HepG2 (cell line): Measurements from ENCODE around the gene C18orf63. TPM values are rescaled to one million over a fixed set of nuclear protein-coding genes. Genes with fewer than 3 reads are reported as not detected.
A peak's percentile ranks its signal among the peaks of the same experiment; 100 is the strongest.

Source experiments
- ATAC-seq: fragments of 200-7000 bp; cut with Tn5 transposase; 3 replicates; pipeline ENCODE4 v1.9.1; 2020; ENCODE audit warnings: mild to moderate bottlenecking, moderate library complexity
- BruUV-seq: library from RNA; stranded (reverse); fragments of 400-500 nt; replicated peaks from 2 replicates; lab custom pipeline; 2021; lab: Mats Ljungman, UMichigan
- CTCF ChIA-PET: fragments of 300-600 bp; formaldehyde crosslinking; extraction: SDS; loops from one replicate; lab custom pipeline; 2021; ENCODE audit warnings: low total read pairs, inconsistent platforms, low intra/inter-chr PET ratio; lab: Yijun Ruan, JAX
- POLR2A ChIA-PET: fragments of 350-600 bp; sonication (Branson Sonifier 250); formaldehyde crosslinking; loops from one replicate; lab custom pipeline; 2020; ENCODE audit warnings: antibody characterized with exemption, inconsistent platforms; lab: Yijun Ruan, JAX
- DNase-seq: peaks from one replicate; pipeline ENCODE4 v3.0.0-alpha.2; 2015; ENCODE audit warnings: low spot score
- FAIRE-seq: peaks from 3 replicates; lab custom pipeline; 2011; peaks lifted over from hg19 to GRCh38; lab: Jason Lieb, UNC
- H2AFZ ChIP-seq: one replicate; pipeline ENCODE4 v1.6.1; 2011; ENCODE audit warnings: low read length, inconsistent platforms
- H3K27ac ChIP-seq: fragments of 300-600 bp; 3 replicates; pipeline ENCODE4 v1.8.0; 2011; ENCODE audit warnings: mixed run types, mild to moderate bottlenecking, mixed read lengths, low read length, inconsistent platforms; ENCODE audit not compliant: insufficient read depth; ENCODE audit errors: extremely low read length
- H3K27me3 ChIP-seq, 2 experiments: fragments of 200-600 bp in 1 of 2; 2 replicates in 1 of 2; 3 replicates in 1 of 2; pipeline versions ENCODE4 v1.6.0 to v1.8.0; 2011; ENCODE audit warnings: low read length in 2 of 2, mild to moderate bottlenecking in 2 of 2, moderate library complexity in 2 of 2, inconsistent platforms in 1 of 2; ENCODE audit not compliant: insufficient read depth in 2 of 2, control insufficient read depth in 1 of 2
- H3K36me3 ChIP-seq, 2 experiments: fragments of 200-600 bp in 1 of 2; replicated peaks in 1 of 2; 2 replicates in 1 of 2; 3 replicates in 1 of 2; pipeline versions ENCODE4 v1.5.1 to v1.8.0; 2011; ENCODE audit warnings: low read length in 2 of 2, inconsistent platforms in 1 of 2; ENCODE audit not compliant: insufficient read depth in 2 of 2, control insufficient read depth in 1 of 2
- H3K4me1 ChIP-seq: 2 replicates; pipeline ENCODE4 v1.5.1; 2012; ENCODE audit warnings: low read length, inconsistent platforms; ENCODE audit not compliant: insufficient read depth
- H3K4me2 ChIP-seq: 2 replicates; pipeline ENCODE4 v1.6.0; 2011; ENCODE audit warnings: low read depth, low read length, inconsistent platforms
- H3K4me3 ChIP-seq, 3 experiments: fragments of 200-600 bp in 1 of 3; sonication (generic), shearing (Covaris generic) in 1 of 3; replicated peaks in 1 of 3; 2 replicates each; pipeline ENCODE4 v1.5.1; 2011 to 2016; ENCODE audit warnings: low read length in 3 of 3, inconsistent platforms in 2 of 3, low read depth in 2 of 3, mild to moderate bottlenecking in 2 of 3, control low read depth in 1 of 3, mixed read lengths in 1 of 3; ENCODE audit not compliant: insufficient read depth in 1 of 3
- H3K79me2 ChIP-seq: one replicate; pipeline ENCODE4 v1.6.1; 2011; ENCODE audit warnings: low read length, inconsistent platforms; ENCODE audit not compliant: insufficient read depth
- H3K9ac ChIP-seq: 2 replicates; pipeline ENCODE4 v1.6.0; 2011; ENCODE audit warnings: mild to moderate bottlenecking, low read depth, low read length, inconsistent platforms; ENCODE audit not compliant: insufficient read depth
- H3K9me3 ChIP-seq: 2 replicates; pipeline ENCODE4 v1.5.1; 2012; ENCODE audit warnings: mild to moderate bottlenecking, low read length
- H4K20me1 ChIP-seq: 2 replicates; pipeline ENCODE4 v1.6.0; 2011; ENCODE audit warnings: inconsistent platforms, mild to moderate bottlenecking, low read length, moderate library complexity; ENCODE audit not compliant: insufficient read depth
- ATM ChIP-seq: fragments of 450-650 bp; IDR thresholded peaks from 2 replicates; pipeline ENCODE4 v1.7.1; 2017; ENCODE audit warnings: mild to moderate bottlenecking, borderline replicate concordance
- GFI1 ChIP-seq: sonication (generic); formaldehyde crosslinking; IDR thresholded peaks from 2 replicates; pipeline ENCODE4 v1.5.0; 2020; ENCODE audit warnings: missing genetic modification reagents, mild to moderate bottlenecking, borderline replicate concordance
- GPN1 ChIP-seq: sonication (generic); formaldehyde crosslinking; IDR thresholded peaks from 2 replicates; pipeline ENCODE4 v1.5.1; 2020; ENCODE audit warnings: missing genetic modification reagents, borderline replicate concordance
- HMG20B ChIP-seq: conservative IDR thresholded peaks from 2 replicates; pipeline ENCODE4 v1.6.1; 2016; ENCODE audit warnings: missing genetic modification reagents, missing compliant biosample characterization
- IRX3 ChIP-seq: sonication (generic); formaldehyde crosslinking; IDR thresholded peaks from 2 replicates; pipeline ENCODE4 v1.8.1; 2023; ENCODE audit warnings: mild to moderate bottlenecking, low read depth, missing genetic modification reagents, borderline replicate concordance
- MAZ ChIP-seq, 2 experiments: sonication (generic) in 1 of 2; formaldehyde crosslinking in 1 of 2; IDR thresholded peaks; 2 replicates each; pipeline versions ENCODE4 v1.5.0 to v1.6.1; 2012 to 2020; ENCODE audit warnings: low read depth in 2 of 2, mild to moderate bottlenecking in 2 of 2, borderline replicate concordance in 1 of 2, improper control_type of control experiment in 1 of 2, low read length in 1 of 2, missing genetic modification reagents in 1 of 2, moderate library complexity in 1 of 2
- MBNL3 ChIP-seq: fragments of 250-450 bp; sonication (Bioruptor Pico); conservative IDR thresholded peaks from 2 replicates; pipeline ENCODE4 v1.8.0; 2022; ENCODE audit warnings: mild to moderate bottlenecking, inconsistent platforms
- NR2F6 ChIP-seq, 2 experiments: IDR thresholded peaks; 2 replicates each; pipeline ENCODE4 v1.6.1; 2016; ENCODE audit warnings: antibody characterized with exemption in 1 of 2, mild to moderate bottlenecking in 1 of 2
- SOX5 ChIP-seq: IDR thresholded peaks from 2 replicates; pipeline ENCODE4 v1.6.1; 2016; ENCODE audit warnings: borderline replicate concordance
- TARDBP ChIP-seq: sonication (generic); formaldehyde crosslinking; IDR thresholded peaks from 2 replicates; pipeline ENCODE4 v1.8.0; 2022; ENCODE audit warnings: mild to moderate bottlenecking, missing genetic modification reagents
- ZFY ChIP-seq: sonication (generic); formaldehyde crosslinking; IDR thresholded peaks from 2 replicates; pipeline ENCODE4 v1.4.0; 2020; ENCODE audit warnings: missing genetic modification reagents
- ZNF703 ChIP-seq: sonication (generic); formaldehyde crosslinking; IDR thresholded peaks from 2 replicates; pipeline ENCODE4 v1.5.1; 2020; ENCODE audit warnings: missing genetic modification reagents, mild to moderate bottlenecking, moderate library complexity, borderline replicate concordance
- ZNF746 ChIP-seq: sonication (generic); formaldehyde crosslinking; IDR thresholded peaks from 2 replicates; pipeline ENCODE4 v1.8.0; 2022; ENCODE audit warnings: mild to moderate bottlenecking, missing genetic modification reagents
- ZNF816 ChIP-seq: sonication (generic); formaldehyde crosslinking; IDR thresholded peaks from 2 replicates; pipeline ENCODE4 v1.8.0; 2022; ENCODE audit warnings: missing genetic modification reagents, mild to moderate bottlenecking, borderline replicate concordance
- WGBS: methylation state at CpG from one replicate; pipeline ENCODE4 v1.1.6; 2017; ENCODE audit warnings: low lambda C conversion rate; 5-methylcytosine and 5-hydroxymethylcytosine counted together
- in situ Hi-C: cut with HindIII; loops from 2 replicates; pipeline ENCODE4 v1.10.0; 2017; ENCODE audit warnings: low pct_unique_long_range_greater_than_20kb; ENCODE audit not compliant: extremely low pct_ligation_motif_present
- intact Hi-C: fragments of 100-400 bp; cut with micrococcal nuclease; formaldehyde crosslinking; loops from one replicate; pipeline ENCODE4 v1.10.0; 2022; ENCODE audit not compliant: unreplicated experiment
- polyA plus RNA-seq, 8 experiments: library from polyadenylated mRNA; depleted of rRNA in 3 of 8; stranded (reverse) in 7 of 8; unstranded in 1 of 8; fragments of >200 nt; fragmentation: Illumina TruSeq in 4 of 8; extraction: Trizol in 4 of 8; gene quantifications; 2 replicates each; pipeline versions ENCODE4 v1.2.1 to v1.2.3, GENCODE V29; 2011 to 2016; ENCODE audit warnings: low read depth in 4 of 8, missing spikeins in 1 of 8, mixed read lengths in 1 of 8; ENCODE audit not compliant: insufficient read depth in 1 of 8
- total RNA-seq, 5 experiments: library from RNA; depleted of rRNA; stranded (reverse); fragments of >200 nt; fragmentation: Illumina TruSeq; extraction: Trizol; gene quantifications; 2 replicates each; pipeline ENCODE4 v1.2.3, GENCODE V29; 2016; ENCODE audit warnings: low read depth in 1 of 5
- TF ChIP-seq, protein P1 (sequence below), 2 experiments: sonication (generic) in 1 of 2; formaldehyde crosslinking in 1 of 2; IDR thresholded peaks; 2 replicates each; pipeline versions ENCODE4 v1.4.0 to v1.6.1; 2016 to 2020; ENCODE audit warnings: borderline replicate concordance in 1 of 2, low read depth in 1 of 2, mild to moderate bottlenecking in 1 of 2, missing genetic modification reagents in 1 of 2
- TF ChIP-seq, protein P2 (sequence below): fragments of 450-650 bp; IDR thresholded peaks from 2 replicates; pipeline ENCODE4 v1.6.1; 2017

C18orf63 gene
- total and polyA plus RNA-seq, 2 of the 13 experiments (the other 11 are each of a cell fraction or from before 2014, with no cell fraction given), result 0.01 TPM; not detected in 1

DNA sequence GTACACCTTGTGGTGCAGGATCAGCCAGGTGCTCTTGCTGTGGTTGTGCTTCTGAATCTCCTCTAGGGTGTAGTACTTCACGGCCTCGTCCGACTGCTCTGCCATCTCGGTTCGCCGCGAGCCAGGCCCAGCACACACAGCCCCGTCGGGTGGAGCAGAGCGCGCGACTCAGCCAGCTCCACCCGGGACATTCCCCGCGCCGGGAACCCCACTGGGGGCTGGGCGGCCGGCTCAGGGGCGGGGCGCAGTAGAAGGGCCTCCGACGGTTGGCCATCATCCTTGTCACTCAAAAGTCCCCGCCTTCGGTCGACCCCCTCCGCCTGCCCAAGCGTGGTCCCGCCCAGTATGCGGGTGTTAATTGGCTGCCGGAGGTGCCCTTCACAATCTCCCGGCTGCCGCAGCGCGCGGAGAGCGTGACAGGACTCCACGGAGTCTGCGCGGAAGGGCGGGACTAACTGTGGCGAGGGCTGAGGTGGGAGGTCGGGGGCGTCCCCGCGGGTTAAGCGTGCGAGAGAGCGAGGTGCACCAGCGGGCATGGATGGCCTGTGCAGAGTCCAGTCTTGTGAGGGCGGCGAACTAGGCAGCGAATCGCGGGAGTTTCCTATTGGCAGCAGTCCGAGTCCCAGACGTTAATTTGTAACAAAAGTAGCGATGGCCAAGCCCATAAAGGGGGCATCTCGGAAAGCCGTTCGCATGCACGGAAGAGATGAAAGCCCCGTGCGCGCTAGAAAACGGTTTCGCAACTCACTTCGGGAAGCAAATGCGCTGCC, 23.7 kb upstream of the C18orf63 start, which contains the start of gene CYB5A (continued):
- TF ChIP-seq NR2F6 (IDR thresholded peaks at IDR 0.05), result peak; percentile 72
- peak; percentile 86 for TF ChIP-seq NR2F6 (CRISPR knock-in tag; IDR thresholded peaks at IDR 0.05)
- TF ChIP-seq ZNF816 (CRISPR knock-in tag), result peak; percentile 64; the same call in 1 of the 2 replicates
- no peak for TF ChIP-seq ATM
- TF ChIP-seq MBNL3 (CRISPR knock-in tag), result no peak
- no peak for TF ChIP-seq HMG20B (CRISPR knock-in tag)
- peak; percentile 22; the same call in 1 of the 2 replicates for TF ChIP-seq TARDBP

- in situ Hi-C loops, result loop anchor here (5.0 to 25.0 kb wide), 2 partner anchors 95 to 920 kb away; partner anchors contain the start of genes PTGR3 and TSHZ1
- BruUV-seq, result TSS peak; percentile 97
- peak overlapping the region; percentile 39 to 58 (median 39) for H3K4me3 ChIP-seq
- TF ChIP-seq, protein P1, sequence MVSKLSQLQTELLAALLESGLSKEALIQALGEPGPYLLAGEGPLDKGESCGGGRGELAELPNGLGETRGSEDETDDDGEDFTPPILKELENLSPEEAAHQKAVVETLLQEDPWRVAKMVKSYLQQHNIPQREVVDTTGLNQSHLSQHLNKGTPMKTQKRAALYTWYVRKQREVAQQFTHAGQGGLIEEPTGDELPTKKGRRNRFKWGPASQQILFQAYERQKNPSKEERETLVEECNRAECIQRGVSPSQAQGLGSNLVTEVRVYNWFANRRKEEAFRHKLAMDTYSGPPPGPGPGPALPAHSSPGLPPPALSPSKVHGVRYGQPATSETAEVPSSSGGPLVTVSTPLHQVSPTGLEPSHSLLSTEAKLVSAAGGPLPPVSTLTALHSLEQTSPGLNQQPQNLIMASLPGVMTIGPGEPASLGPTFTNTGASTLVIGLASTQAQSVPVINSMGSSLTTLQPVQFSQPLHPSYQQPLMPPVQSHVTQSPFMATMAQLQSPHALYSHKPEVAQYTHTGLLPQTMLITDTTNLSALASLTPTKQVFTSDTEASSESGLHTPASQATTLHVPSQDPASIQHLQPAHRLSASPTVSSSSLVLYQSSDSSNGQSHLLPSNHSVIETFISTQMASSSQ (IDR thresholded peaks at IDR 0.05; ENCODE audit: low read depth), result no peak
- TF ChIP-seq, protein P1 (CRISPR knock-in tag; IDR thresholded peaks at IDR 0.05; ENCODE audit: borderline replicate concordance), result peak; percentile 27; the same call in 1 of the 2 replicates
- TF ChIP-seq, protein P2, sequence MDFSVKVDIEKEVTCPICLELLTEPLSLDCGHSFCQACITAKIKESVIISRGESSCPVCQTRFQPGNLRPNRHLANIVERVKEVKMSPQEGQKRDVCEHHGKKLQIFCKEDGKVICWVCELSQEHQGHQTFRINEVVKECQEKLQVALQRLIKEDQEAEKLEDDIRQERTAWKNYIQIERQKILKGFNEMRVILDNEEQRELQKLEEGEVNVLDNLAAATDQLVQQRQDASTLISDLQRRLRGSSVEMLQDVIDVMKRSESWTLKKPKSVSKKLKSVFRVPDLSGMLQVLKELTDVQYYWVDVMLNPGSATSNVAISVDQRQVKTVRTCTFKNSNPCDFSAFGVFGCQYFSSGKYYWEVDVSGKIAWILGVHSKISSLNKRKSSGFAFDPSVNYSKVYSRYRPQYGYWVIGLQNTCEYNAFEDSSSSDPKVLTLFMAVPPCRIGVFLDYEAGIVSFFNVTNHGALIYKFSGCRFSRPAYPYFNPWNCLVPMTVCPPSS, result no peak
- TF ChIP-seq IRX3, result no peak
- TF ChIP-seq SOX5 (CRISPR knock-in tag), result no peak
- no peak for TF ChIP-seq MAZ (IDR thresholded peaks at IDR 0.05; ENCODE audit: borderline replicate concordance, low read depth, low read length)
- TF ChIP-seq MAZ (CRISPR knock-in tag; IDR thresholded peaks at IDR 0.05; ENCODE audit: low read depth), result 0 out of 2 replicates have a peak, but pooled peaks have one; percentile 12
- no peak for TF ChIP-seq GPN1 (CRISPR knock-in tag)
- TF ChIP-seq GFI1 (CRISPR knock-in tag), result no peak
- 0 out of 2 replicates have a peak, but pooled peaks have one; percentile 81 for TF ChIP-seq ZNF746 (CRISPR knock-in tag)
- peak; percentile 54 for TF ChIP-seq ZFY (CRISPR knock-in tag)
- peak; percentile 62 for TF ChIP-seq ZNF703 (CRISPR knock-in tag)
Measured at GRCh38 chr18:74292541-74292858, 23.1 kb upstream of the C18orf63 start.

More at GRCh38 chr18:74292541-74292858, 23.1 kb upstream of the C18orf63 start:
- ChIA-PET POLR2A (interaction anchor here (0.8 kb wide), 1 partner anchor 67 kb away, joined by 3 read pairs; no protein-coding TSS in a partner anchor), CTCF (no interaction called here)
- peaks cover 45% of the 10 kb centered on the region for H3K4me1 ChIP-seq
- ATAC-seq (no peak), FAIRE-seq (no peak), DNase-seq (no peak)
- no peaks in the 10 kb centered on the region for H3K36me3 ChIP-seq
- no peaks in the 10 kb centered on the region; a peak in 1 of 5 replicates for H3K27me3 ChIP-seq
- H3K9me3 ChIP-seq, result no peaks in the 10 kb centered on the region
- peak overlapping the region; percentile 94 for H3K27ac ChIP-seq
- peaks cover 41% of the 10 kb centered on the region for H3K79me2 ChIP-seq
- peak overlapping the region; percentile 75 for H3K9ac ChIP-seq
- H4K20me1 ChIP-seq, result no peaks in the 10 kb centered on the region
- no peak overlapping the region for H2AFZ ChIP-seq
- peak overlapping the region; percentile 69 for H3K4me2 ChIP-seq
- 0% methylated on average over 4 of the region's 4 CpGs for WGBS
- intact Hi-C loops, result loop anchor here (1.0 to 2.0 kb wide), 4 partner anchors 38 to 250 kb away; partner anchors contain the start of gene CNDP2
